HK-2 (cell line): ENCODE data around the gene FAM151A.

Source experiments
- DNase-seq: peaks from one replicate; pipeline ENCODE4 v3.0.0-alpha.2; 2018; ENCODE audit not compliant: unreplicated experiment

FAM151A gene

DNA sequence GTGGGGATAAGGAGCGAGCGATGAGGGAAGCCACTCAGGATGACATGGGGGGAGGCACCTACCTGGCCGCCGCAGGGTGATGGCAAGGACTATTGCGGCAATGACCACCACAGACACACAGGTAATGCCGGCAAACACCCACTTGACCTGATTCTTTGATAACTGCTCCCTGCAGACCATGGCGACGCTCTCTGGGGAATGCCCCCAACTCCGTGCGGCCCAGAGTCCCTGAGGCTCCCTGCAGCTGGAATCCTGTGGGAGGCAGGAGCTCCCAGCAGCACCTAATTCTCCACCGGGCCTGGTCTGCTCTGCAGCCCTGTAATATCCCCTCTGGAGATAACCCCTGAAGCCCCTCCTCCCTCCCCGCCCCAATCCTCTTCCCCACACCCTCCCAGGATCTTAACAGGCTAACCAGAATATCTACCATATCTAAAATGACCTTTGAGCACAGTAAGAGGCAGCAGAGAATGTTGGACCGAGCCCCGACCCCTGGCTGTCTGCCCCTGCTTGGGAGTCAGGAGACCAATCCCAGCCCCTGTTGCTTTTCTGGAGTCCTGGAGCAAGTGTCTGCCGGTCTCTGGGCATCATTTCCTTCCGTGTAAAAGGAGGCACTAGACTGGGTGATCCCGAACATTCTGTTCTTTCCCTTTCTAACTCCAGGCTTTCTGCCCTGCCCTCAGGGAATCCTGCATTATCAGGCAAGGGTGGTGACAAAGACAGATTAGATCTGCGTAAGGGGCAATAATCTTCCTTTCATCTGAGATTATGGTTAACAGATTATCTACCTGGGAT is at the start of gene FAM151A:
Gene FAM151A, minus strand, starts transcription at position 310 of the 792 bp plus-strand sequence. Its CDS starts 130 bp downstream, at position 180.
- DNase-seq, result no peak

DNA sequence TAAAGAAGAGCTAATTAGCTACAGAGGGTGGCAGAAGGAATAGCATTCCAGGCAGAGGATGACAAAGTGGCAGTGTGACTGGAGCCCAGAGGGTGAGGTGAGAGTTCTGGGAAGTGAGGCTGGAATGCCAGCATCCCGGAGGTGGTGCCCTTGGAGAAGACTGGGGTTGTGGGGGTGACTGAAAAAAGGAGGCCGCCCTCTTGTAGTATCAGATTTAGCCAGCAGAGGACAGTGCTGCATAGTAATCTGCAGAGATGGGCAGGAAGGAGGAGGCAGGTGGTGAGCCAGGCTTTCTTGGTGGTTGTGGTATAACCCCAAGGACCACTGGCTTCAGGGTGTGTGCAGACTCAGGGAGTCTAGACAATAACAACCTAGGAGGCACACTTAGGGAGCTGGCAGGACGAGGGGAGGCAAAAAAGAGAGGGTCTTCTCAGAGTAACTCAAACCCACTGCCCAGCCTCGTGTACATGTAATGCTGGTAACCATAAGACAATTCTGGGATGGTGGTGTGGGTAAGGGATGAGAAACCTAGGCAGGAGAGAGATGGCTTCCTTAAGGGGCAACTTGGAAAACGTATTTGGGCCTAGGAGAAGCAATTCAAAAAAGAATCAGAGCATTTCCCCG is 48.8 kb upstream of the FAM151A start:
- peak; percentile 63 for DNase-seq

DNA sequence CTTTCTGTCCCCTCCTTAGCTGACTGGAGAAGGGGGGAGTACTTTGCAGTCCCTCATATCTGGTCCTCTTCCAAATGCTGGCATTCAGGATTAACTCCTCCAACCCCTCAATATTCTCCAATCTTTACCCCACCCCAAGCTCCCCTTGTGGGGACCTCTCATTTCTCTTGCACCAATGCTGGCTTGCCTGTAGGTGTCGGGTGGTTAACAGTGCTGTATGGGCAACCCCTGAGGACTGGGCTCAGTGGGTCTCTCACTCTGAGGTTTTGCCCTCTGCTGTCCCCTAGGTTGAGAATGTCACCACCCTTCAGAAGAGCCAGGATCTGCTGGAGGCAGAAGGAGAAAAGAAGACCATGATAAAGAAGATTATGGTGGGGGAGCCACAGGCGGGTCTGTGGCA is 45.2 kb upstream of the FAM151A start:
- DNase-seq, result no peak

DNA sequence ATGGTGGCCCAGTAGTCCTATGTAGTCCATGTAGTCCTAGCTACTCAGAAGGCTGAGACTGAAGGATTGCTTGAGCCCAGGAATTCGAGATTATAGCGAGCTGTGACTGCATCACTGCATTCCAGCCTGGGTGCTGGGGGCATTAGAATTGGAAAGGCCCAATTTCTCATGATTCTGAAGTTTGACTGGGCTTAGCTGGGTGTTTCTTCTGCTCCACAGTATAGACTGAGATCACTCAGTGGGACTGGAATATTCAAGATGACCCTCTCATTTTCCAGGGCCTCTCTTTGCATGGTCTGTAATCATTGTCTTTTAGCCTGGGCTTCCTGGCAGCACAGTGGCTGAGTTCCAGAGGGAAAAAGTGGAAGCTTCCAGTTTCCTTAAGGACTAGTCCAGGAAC is 44.5 kb upstream of the FAM151A start:
- DNase-seq, result no peak

DNA sequence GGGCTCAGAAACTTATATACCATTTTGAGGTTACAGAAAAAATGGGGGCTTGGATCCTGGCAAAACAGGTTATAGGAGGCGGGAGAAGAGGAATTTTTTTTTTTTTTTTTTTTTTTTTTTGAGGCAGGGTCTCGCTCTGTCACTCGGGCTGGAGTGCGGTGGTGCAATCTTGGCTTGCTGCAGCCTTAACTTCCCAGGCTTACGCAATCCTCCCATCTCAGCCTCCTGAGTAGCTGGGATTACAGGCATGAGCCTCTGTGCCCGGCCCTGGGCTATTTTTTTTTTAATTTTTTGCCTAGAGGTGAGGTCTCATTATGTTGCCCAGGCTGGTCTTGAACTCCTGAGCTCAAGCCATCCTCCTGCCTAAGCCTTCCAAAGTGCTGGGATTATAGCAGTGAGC is 43.0 kb upstream of the FAM151A start:
- no peak for DNase-seq

DNA sequence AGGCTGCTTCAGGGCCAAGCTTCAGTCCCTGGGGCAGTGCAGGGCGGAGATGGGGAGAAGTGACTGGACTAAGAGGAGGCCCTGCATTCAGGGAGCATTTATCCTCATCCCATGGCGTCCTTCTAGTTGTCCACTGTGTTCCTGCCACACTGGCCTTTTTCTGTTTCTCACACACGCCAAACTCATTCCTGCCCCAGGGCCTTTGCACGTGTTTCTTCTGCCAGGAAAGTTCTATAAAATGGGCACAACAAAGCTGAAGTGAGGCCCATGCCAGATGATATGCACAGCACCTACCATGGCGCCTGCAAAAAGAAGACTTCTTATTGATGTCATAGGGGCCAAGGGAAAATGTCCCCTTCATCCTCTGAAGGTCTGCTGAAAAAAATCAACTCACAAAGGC is 42.5 kb upstream of the FAM151A start:
- DNase-seq, result no peak

DNA sequence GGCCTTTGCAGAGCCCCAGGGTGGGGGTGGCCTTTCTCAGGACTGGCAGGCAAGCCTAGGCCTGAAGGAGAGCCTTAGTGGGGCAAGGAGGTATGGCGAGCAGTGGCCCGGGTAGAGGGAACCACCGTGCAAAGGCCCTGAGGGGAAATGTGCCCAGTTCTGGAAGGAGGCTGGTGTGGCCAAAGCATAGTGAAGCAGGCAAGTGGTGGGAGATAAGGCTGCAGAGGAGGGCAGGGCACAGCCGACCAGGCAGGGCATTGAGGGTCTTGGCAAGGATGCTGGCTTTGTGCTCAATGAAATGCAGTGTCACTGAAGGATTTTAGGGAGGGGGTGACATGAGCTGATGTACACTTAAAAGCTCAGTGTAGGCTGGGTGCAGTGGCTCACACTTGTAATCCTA is 41.0 kb upstream of the FAM151A start:
- DNase-seq, result no peak

DNA sequence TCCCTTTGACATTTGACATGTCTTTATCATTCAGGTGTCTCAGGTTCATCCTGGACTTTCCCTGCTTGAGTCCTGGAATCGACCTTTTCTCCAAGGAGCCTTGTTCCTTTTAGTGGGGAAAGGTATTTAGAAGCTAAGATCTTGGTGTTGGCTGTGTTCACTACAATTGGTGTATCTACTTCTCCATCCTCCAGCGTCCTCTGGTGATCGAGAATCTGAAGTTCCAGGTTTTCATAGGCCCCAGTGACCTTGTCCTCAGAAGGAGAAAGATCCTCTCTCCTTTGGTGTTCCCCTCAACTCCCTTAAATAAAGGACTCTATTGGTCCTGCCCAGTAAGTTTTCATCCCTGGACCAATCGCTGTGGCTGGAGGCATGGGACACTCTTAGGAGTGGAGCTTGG is 40.4 kb upstream of the FAM151A start:
- DNase-seq, result no peak

DNA sequence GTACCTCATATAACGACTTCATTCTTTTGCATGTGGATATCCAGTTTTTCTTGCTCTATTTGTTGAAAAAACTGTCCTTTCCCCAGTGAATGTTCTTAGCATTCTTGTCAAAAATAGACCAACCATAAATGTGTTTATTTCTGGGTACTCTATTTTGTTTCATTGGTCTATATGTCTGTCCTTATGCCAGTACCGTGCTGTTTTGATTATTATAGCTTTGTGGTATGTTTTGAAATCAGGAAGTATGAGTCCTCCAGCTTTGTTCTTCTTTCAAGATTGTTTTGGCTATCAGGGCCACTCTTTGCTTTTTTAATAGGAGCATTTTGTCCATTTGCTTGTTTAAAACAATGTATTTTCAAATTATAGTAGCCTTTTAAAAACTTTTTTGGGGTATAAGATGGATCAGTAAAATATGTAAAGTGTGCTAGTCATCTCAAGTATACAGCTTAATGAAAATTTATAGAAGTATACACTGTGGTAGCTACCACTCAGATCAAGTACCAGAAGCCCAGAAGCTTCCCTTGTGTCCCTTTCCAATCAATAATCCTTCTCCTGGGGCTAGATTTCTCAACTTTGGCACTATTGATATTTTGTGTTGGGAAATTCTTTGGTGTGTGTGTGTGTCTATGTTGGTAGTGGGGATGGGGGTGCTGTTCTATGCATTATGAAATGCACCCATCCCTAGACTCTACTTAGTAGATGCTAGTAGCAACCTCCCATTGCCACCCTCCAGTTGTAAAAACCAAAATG is 35.0 kb upstream of the FAM151A start:
- DNase-seq, result no peak

DNA sequence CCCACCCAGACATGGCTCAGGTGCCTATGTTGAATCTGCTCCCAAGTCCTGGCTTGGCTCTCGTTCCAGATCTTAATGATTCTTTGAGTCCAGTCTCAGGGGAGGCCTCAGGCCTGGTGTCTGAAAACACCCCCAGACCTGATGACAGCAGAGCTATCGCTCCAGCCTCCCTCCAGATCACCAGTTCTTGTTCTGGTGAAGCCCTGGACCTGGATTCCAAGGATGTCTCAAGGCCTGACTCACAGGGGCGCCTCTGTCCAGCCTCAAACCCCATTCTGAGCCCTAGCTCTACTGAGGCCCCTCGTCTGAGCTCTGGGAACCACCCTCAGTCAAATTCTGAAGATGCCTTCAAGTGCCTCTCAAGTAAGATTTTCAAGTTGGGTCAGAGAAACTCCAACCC is 29.7 kb upstream of the FAM151A start:
- DNase-seq, result no peak

DNA sequence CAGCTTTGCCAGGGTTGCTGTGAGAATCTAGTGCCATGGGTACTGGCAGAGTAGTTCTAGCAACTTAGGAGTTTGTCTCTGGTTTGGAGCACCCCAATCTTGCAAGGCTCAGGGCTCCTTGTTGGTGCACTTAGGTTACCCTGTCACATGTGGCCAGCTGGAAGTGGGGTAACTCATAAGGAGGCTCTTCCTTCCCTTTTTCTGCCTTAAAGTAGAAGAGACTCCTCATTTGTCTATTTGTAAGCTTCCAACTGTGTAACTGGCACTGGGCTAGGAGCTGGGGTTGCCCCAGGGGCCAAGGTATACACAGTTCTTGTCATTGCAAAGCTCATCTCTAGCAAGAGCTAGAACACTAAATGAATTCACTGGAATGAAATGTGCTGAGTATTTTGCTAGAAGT is 28.8 kb upstream of the FAM151A start:
- DNase-seq, result no peak

DNA sequence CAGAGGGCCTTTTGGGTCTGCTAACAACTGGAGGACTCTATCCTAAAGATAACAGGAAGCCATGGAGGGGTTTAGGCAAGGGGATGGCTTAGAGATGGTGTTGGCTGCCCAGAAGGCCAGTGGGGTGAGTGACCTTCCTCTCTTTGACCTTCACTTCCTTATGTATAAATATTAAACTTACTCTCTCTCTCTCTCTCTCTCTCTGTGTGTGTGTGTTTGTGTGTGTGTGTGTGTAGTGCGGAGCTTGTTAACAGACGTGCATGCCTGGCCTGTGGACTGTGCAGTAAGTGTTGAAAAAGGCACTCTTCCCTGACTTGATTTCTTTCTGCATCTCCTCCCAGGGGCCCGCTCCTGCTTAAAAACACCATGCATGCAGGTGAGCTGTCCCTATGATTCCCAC is 28.3 kb upstream of the FAM151A start:
- no peak for DNase-seq

DNA sequence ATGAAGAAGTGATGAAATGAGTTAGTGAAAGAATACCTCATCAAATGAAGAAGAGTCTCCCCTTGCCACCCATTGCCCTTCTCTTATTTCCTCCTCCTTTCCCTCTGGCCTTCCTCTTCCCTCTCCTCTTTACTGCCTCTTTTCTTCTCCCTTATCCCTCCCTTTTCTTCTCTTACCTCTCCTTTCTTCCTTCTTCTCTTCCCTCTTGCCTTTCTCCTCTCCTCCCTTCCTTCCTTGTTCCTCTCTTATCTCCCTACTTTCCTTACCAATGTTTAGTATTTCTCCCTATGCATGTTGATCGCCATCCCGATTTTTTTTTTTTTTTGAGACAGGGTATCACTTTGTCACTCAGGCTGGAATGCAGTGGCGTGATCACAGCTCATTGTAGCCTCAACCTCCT is 27.1 kb upstream of the FAM151A start:
- no peak for DNase-seq

DNA sequence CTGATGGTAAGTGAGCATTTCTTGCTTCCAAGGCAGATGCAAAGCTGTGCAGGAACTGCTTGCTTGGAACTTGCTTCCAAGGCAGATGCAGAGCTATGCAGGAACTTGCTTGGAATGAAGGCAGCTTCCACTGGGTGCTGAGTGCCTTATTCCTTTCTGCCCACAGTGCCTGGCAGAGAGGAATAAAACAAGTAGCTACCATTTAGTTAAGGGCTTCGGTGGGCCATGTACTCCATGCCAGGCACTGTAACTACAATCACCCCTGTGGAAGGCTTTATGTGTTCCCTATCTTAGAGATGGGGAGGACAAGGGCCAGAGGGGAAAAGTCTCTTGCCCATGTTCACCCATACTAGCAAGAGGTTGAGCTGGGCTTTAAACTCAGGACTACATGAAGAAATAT is 26.6 kb upstream of the FAM151A start:
- DNase-seq, result no peak

DNA sequence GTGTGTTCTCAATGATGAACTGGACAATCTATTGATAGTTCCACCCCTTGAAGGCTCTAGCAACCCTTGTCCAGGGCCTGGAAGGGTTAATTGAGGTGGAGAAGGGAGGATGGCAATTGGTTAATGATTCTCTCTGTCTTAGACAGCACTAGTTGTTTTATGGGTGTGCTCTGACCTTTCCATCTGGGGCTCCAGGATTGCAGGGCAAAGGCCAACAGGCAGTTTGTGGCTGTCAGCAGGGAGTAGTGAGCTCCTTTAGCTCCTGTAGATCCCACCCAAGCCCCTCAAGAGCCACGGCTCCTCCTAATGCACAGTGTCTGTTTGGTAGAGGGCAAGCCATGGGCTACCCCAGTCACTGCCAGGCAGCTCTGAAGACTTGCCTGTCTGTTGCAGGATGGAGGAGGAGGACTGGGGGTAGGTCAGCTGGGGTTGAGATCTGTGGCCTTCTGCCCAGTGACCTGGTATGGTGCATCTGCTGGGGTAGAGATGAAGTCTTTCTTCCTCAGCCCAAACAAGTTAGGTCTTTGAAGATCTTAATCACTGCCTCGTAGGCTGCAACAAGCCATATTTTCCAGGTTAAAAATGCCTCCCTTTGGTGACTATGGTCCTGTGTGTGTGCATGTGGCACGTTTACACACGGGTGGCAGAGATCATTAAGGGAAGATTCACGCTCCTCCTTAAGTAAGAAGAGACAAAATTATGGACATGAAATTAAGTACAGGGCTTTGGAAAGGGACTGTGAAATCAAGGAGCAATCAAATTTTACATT is 26.0 kb upstream of the FAM151A start:
- no peak for DNase-seq

DNA sequence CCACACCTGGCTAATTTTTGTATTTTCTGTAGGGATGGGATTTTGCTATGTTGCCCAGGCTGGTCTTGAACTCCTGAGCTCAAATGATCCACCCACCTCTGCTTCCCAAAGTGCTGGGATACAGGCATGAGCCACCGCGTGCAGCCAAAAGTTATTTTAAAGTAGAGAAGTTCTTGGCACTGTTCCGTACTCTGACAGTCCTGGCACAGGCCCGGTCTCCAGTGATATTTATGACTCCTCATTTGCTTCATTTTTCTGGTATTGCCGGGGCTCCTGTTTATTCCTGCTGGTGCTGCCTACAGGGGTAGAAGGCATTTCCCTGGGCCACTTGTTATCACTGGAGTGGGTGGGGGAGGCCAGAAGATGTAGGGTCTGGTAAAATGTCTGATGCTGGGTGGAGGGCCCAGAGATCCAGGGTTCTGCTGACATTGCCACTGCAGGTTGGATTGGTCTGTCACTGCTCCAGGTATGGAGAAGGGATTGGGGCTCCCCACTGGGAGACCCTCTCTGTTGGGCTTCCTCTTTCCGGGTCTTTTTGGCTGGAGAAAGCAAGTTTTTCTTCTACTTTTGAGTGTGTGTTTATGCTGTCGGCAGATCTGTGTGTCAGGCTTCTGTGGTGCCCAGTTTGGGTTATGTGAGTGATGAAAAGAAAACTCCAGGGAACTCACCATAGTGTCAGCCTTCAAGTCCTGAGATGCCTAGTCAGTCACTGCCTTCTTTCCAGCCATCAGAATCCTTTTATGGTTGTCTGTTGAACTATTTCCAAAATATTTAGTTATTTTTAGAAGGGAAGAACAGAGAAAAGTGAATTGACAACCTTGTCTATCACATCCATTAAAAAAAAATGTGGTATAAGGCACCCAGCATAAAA is 22.7 kb upstream of the FAM151A start:
- no peak for DNase-seq

DNA sequence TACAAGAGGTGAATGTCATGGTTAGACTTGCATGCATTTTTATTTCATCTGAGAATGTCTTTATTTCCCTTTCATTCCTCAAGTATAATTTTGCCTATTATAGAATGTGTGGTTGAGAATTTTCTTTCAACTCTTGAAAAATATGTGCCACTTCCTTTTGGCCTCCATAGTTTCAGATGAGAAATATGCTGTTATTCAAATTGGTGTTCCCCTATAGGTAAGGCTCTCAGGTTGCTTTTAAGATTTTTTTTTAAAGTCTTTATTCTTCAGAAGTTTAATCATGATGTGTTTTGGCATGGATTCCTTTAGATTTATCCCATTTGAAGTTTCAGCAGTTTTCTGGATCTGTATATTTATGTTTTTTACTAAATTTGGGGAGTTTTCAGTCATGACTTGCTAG is 20.4 kb upstream of the FAM151A start:
- DNase-seq, result no peak

DNA sequence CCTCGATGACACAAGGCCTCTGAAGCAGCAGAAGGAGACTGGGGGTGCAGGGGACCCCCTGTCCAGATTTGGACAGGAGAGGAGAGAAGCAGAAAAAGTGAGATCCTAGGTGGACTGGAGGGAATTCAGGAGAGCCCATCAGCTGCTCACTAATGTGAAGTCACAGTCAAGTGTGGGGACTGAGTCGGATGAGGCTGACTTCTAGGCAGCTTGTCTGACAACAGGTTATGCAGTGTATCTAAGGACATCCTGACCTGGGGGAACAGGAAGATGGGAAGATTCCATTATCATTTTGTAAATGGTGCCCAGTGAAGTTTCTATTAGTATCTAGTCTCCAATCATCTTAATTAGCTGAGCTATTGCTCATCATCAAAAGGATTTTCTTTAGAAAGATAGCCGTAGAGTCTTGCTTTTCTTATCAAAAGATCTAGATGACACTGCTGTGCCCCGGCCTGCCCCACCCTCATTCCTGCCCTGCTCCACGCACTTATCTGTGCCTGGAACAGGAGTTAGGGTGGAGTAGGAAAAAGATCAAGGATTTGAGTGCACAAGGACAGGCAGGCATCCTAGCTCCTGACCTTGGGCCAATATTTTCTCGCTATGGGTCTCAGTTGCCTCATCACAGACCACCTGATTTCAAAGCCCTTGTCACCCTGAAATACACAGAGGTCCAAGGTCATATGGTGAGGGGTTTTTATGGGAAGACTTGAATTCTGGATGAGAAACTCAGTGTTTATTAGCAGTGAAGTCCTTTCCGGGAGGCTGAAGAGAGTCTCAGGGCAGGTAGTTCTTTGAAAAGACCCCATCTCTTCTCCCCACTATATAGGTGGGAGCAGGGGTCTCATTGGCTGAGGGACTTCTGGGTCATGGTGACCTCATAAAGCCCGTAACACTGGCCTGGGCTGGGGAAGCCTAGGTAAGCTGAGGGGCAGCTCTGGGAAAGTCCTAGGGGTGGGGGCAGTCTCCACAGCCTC is 17.8 kb upstream of the FAM151A start, which contains the start of gene MROH7:
Gene MROH7, plus strand, starts transcription at position 924 of the 974 bp plus-strand sequence. CDS start 11,141 bp downstream, outside the sequence.
- no peak for DNase-seq

DNA sequence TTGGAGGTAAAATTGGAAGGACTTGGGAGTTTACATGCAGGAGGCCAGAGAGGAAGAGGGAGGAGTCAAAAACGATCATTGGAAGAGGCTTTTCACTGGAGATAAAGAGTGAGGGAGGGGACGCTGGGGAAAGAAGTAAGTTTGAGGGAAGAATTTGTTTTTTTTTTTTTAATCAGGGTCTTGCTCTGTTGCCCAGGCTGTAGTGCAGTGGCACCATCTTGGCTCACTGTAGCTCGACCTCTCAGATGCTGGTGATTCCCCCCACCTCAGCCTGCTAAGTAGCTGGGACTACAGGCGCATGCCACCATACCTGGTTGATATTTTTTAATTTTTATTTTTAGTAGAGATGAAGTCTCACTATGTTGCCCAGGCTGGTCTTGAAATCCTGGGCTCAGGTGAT is 17.0 kb upstream of the FAM151A start:
- DNase-seq, result no peak
